ENCODE data around the gene LYRM1. TPM values are rescaled to one million over a fixed set of nuclear protein-coding genes. Genes with fewer than 3 reads are reported as not detected.
"Not testable (repeated sequence)": the region's sequence is repeated elsewhere in the genome, so short reads cannot be mapped to it uniquely, and the experiment has no call there.

The LYRM1 gene
- total and polyA plus RNA-seq, 12 donors, result 37.4 to 69.4 (median 53.4) TPM

GRCh38 chr16:20971401-20971800 lies 70.8 kb downstream of the LYRM1 start:
- no peak overlapping the region for H3K4me3 ChIP-seq
- no peak overlapping the region for H3K27ac ChIP-seq
- no peaks in the 10 kb centered on the region for H3K36me3 ChIP-seq
- no peaks in the 10 kb centered on the region for H3K9me3 ChIP-seq
- no peaks in the 10 kb centered on the region for H3K27me3 ChIP-seq
- 69 to 84% methylated on average over 8 of the region's 8 CpGs for WGBS, 2 donors
- intact Hi-C loops (cut with DNase I), result loop anchor here in 1 of 10 donors (10.0 kb wide), 1 partner anchor 57 kb away; no protein-coding TSS in a partner anchor
- no peaks in the 10 kb centered on the region for H3K4me1 ChIP-seq
- ATAC-seq (no peak), DNase-seq (no peak)
- TF ChIP-seq, protein P1, sequence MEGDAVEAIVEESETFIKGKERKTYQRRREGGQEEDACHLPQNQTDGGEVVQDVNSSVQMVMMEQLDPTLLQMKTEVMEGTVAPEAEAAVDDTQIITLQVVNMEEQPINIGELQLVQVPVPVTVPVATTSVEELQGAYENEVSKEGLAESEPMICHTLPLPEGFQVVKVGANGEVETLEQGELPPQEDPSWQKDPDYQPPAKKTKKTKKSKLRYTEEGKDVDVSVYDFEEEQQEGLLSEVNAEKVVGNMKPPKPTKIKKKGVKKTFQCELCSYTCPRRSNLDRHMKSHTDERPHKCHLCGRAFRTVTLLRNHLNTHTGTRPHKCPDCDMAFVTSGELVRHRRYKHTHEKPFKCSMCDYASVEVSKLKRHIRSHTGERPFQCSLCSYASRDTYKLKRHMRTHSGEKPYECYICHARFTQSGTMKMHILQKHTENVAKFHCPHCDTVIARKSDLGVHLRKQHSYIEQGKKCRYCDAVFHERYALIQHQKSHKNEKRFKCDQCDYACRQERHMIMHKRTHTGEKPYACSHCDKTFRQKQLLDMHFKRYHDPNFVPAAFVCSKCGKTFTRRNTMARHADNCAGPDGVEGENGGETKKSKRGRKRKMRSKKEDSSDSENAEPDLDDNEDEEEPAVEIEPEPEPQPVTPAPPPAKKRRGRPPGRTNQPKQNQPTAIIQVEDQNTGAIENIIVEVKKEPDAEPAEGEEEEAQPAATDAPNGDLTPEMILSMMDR (IDR thresholded peaks at IDR 0.05), result no peak

DNA sequence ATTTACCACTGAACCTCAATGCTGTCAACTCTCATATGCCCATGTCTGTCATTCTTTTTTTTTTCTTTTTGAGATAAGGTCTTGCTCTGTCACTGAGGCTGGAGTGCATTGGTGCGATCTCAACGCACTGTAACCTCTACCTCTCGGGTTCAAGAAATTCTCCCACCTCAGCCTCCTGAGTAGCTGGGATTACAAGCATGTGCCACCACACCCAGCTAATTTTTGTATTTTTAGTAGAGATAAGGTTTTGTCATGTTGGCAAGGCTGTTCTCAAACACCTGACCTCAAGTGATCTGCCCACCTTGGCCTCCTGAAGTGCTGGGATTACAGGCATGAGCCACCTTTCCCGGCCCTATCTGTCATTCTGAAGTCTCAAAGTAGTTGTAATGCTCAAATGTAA lies 72.6 kb downstream of the LYRM1 start:
- H3K27ac ChIP-seq, DNase-seq, H3K36me3 ChIP-seq, H3K27me3 ChIP-seq, ATAC-seq, H3K9me3 ChIP-seq, H3K4me1 ChIP-seq, H3K4me3 ChIP-seq: not testable (repeated sequence)
- intact Hi-C loops (cut with DNase I), result loop anchor here in 1 of 10 donors (10.0 kb wide), 1 partner anchor 58 kb away; no protein-coding TSS in a partner anchor
- WGBS, 2 donors, result 93 to 96% methylated on average over 4 of the region's 4 CpGs

Other genes with a start within 250 kb of the LYRM1 start
- gene ACSM1, start 203.1 kb upstream of the LYRM1 start, total RNA-seq, result under 1 TPM in 4 of 10 donors, not detected in 6; 0.13 to 0.49 (median 0.33) TPM
- under 1 TPM in 1 of 2 donors, not detected in 1; 0.06 TPM for gene ACSM1, start 203.1 kb upstream of the LYRM1 start, polyA plus RNA-seq
- gene THUMPD1, start 159.0 kb upstream of the LYRM1 start, total RNA-seq, result 10 to 100 TPM; 15.5 to 20.9 (median 19.2) TPM
- 10 to 100 TPM in 1 of 2 donors, 1 to 10 TPM in 1; 7.5 to 14.2 TPM for gene THUMPD1, start 159.0 kb upstream of the LYRM1 start, polyA plus RNA-seq
- gene ACSM3, start 136.8 kb upstream of the LYRM1 start, total RNA-seq, result 10 to 100 TPM in 2 of 10 donors, 1 to 10 TPM in 8; 2.3 to 13.1 (median 5.9) TPM
- gene ACSM3, start 136.8 kb upstream of the LYRM1 start, polyA plus RNA-seq, result 10 to 100 TPM in 1 of 2 donors, 1 to 10 TPM in 1; 3.8 to 45.1 TPM
- 10 to 100 TPM in 8 of 10 donors, 1 to 10 TPM in 2; 8.1 to 13.6 (median 12.0) TPM for gene ERI2, start 94.3 kb upstream of the LYRM1 start, total RNA-seq
- gene ERI2, start 94.3 kb upstream of the LYRM1 start, polyA plus RNA-seq, result 10 to 100 TPM in 1 of 2 donors, 1 to 10 TPM in 1; 3.2 to 10.6 TPM
- gene REXO5, start 94.2 kb upstream of the LYRM1 start, total RNA-seq, result 1 to 10 TPM; 3.1 to 6.9 (median 5.2) TPM
- gene REXO5, start 94.2 kb upstream of the LYRM1 start, polyA plus RNA-seq, result 1 to 10 TPM; 2.0 to 2.6 TPM
- 10 to 100 TPM in 6 of 10 donors, 1 to 10 TPM in 4; 7.8 to 32.6 (median 11.2) TPM for gene DCUN1D3, start 413 bp upstream of the LYRM1 start, total RNA-seq
- 1 to 10 TPM; 3.4 to 4.2 TPM for gene DCUN1D3, start 413 bp upstream of the LYRM1 start, polyA plus RNA-seq

Data from heart right ventricle (tissue), 16 donors.